ENCODE measurements around the gene COLGALT1. TPM values are rescaled to one million over a fixed set of nuclear protein-coding genes. Genes with fewer than 3 reads are reported as not detected.

The COLGALT1 gene
- total and polyA plus RNA-seq, 4 donors = 14.4 to 32.2 (median 22.5) TPM

GRCh38 chr19:17532116-17532515 lies 23.3 kb upstream of the COLGALT1 start:
- no peak overlapping the region for H3K9ac ChIP-seq (ENCODE audit: low read depth in 1 of 2, low read length in 2 of 2)
- no peak overlapping the region for H3K27ac ChIP-seq (ENCODE audit: low read depth in 1 of 2, low read length in 2 of 2)
- no peak overlapping the region for H3K4me3 ChIP-seq (ENCODE audit: low read depth in 1 of 3, low read length in 3 of 3)
- no peaks in the 10 kb centered on the region for H3K36me3 ChIP-seq (ENCODE audit: control insufficient read depth in 4 of 4, insufficient read depth in 3 of 4, low read depth in 1 of 4, low read length in 3 of 4)
- WGBS = 84% methylated on average over 16 of the region's 16 CpGs
- no peak for TF ChIP-seq REST (IDR thresholded peaks at IDR 0.05)
- TF ChIP-seq NR2F2 (IDR thresholded peaks at IDR 0.05) = no peak
- TF ChIP-seq FOXA1 (IDR thresholded peaks at IDR 0.05) = no peak
- TF ChIP-seq FOXA2 (IDR thresholded peaks at IDR 0.05) = no peak
- no peak for TF ChIP-seq SP1 (IDR thresholded peaks at IDR 0.05)
- TF ChIP-seq TAF1 (conservative IDR thresholded peaks at IDR 0.05) = no peak
- no peak for TF ChIP-seq ZBTB33 (IDR thresholded peaks at IDR 0.05)
- TF ChIP-seq RAD21 (IDR thresholded peaks at IDR 0.05) = no peak
- TF ChIP-seq YY1 (IDR thresholded peaks at IDR 0.05) = no peak
- TF ChIP-seq ATF3 (IDR thresholded peaks at IDR 0.05) = no peak
- no peak for TF ChIP-seq JUND (IDR thresholded peaks at IDR 0.05)
- TF ChIP-seq CTCF (IDR thresholded peaks at IDR 0.05; ENCODE audit: low read depth, low read length, missing input control) = no peak
- TF ChIP-seq MAX (IDR thresholded peaks at IDR 0.05) = no peak
- TF ChIP-seq GABPA (IDR thresholded peaks at IDR 0.05 in 1 of 2, conservative IDR thresholded peaks at IDR 0.05 in 1 of 2) = no peak
- no peak for TF ChIP-seq RXRA (IDR thresholded peaks at IDR 0.05)
- TF ChIP-seq HNF4A (conservative IDR thresholded peaks at IDR 0.05) = no peak
- TF ChIP-seq EGR1 (IDR thresholded peaks at IDR 0.05; ENCODE audit: low read depth in 2 of 2) = no peak
- DNase-seq (ENCODE audit: low spot score) = no peak
- H3K4me1 ChIP-seq (ENCODE audit: control insufficient read depth in 4 of 4, insufficient read depth in 4 of 4, low read length in 3 of 4) = no peaks in the 10 kb centered on the region
- H3K27me3 ChIP-seq (ENCODE audit: control insufficient read depth in 4 of 4, insufficient read depth in 4 of 4, low read length in 3 of 4) = peaks cover 0 to 5% (median 0%) of the 10 kb centered on the region in 4 donors
- peaks cover 0 to 6% (median 2%) of the 10 kb centered on the region in 4 donors for H3K9me3 ChIP-seq (ENCODE audit: control insufficient read depth in 4 of 4, low read length in 3 of 4)
